ENCODE results near the gene FSHR.

Gene FSHR

DNA sequence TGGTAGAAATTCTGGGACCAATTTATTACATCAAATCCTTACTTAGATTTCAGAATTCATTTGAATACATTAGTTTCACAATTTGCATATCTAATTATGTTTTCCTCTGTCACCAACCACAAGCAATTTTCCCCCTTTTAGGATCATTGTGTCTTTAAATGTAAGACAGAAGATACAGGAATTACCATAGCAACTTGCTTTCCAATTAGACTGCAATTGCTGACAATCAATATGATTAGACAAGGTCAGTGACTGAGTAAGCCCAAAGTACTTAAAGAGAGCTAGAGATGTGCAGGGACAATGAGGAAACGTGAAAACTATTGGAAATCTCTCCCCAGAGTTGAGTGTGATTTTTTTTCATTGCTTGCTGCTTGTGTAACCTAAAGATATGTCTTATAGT is 121.4 kb downstream of the FSHR start:
- no peak for DNase-seq (ENCODE audit: low read depth)

GRCh38 chr2:49032126-49032525 is 122.2 kb downstream of the FSHR start:
- DNase-seq (ENCODE audit: low read depth) = no peak

- DNase-seq (ENCODE audit: low read depth) = no peak
These were observed 124.9 kb downstream of the FSHR start for GRCh38 chr2:49029406-49029805.

- DNase-seq (ENCODE audit: low read depth) = no peak
These were observed 126.2 kb downstream of the FSHR start for GRCh38 chr2:49028101-49028500.

DNA sequence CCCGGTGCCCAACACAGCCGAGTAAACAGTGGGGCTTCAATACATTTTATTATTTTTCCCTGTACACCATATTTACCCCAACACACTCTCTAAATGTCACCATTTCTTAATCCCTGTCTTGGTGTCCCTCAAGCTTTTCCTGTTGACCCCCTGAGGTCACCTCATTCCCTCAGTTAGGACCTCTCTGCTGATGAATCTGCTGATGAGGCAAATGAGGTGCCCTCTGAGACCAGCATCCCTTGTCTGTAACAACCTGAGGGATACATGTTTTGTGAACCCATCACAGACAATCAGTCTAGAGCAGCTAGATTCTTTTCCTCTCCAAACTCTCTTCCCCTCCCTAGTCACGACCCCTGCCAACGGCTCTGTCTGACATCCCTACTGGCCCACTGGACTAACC is 127.6 kb downstream of the FSHR start:
- no peak for DNase-seq (ENCODE audit: low read depth)

DNA sequence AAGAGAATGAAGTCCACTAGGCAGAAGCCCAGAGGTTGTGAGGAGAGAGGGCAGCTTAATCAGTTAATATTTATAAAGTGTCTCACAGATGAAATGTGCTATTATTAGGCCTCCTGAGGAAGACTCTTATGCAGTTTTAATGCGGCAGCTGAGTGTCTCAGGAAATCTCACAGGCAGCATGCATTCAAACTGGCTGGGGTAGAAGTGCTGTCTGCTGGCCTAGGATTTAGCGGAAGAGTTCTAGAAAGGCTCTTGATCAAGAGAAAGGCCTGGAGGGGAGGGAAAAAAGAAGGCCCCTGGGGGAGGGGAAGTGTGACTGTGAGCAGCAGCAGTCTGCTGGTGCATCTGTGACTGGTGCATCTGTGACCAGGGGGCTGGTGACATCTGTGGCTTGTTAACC is 133.0 kb downstream of the FSHR start:
- DNase-seq (ENCODE audit: low read depth) = no peak

GRCh38 chr2:49005261-49005660 is 149.1 kb downstream of the FSHR start:
- DNase-seq (ENCODE audit: low read depth) = no peak

DNA sequence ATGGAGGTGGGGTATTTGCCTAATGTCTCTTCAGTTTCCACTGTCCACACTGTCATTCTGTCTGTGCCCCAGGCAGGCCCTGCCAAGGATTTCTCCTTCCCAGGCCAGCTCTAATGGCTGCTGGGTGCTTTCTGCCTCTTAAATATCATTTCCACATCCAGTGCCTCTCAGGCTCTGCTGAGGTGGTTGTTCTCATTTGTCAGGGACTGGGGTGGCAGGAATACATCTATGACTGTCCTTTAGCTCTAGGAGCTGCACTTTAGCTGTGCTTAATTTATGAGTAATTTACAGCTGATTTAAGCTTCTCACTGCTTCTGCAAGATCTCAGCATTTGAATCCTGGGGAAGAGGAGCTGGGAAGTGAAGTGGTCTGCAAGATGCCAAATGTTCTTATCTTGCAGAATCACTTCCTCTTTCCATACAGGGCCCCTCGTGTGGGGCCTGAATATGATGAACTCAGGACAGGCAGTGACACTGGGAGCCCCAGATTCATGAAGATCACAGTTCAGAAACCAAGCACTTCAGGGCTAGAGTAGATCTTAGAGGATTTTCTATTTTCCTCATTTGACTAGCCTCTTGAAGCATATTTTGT is 150.2 kb downstream of the FSHR start:
- DNase-seq (ENCODE audit: low read depth) = no peak

DNA sequence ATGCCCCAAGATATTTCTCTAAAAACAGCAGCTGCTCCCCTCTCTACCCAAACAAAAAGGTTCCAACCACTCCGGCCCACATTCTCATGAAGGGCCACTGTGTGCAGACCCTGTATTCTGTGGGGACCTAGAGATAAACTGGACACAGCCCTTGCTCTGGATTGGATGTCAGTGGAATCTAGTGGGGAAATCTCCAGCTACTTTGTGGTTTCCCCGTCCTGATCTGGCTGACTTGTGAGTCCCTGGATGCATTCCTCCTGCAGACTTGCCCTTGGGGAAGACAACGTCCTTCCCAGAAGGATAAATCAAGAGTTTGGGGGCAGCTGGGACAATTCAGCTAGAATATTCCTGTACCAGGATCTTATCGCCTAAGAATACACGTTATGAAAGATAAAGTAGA is 151.1 kb downstream of the FSHR start:
- no peak for DNase-seq (ENCODE audit: low read depth)

DNA sequence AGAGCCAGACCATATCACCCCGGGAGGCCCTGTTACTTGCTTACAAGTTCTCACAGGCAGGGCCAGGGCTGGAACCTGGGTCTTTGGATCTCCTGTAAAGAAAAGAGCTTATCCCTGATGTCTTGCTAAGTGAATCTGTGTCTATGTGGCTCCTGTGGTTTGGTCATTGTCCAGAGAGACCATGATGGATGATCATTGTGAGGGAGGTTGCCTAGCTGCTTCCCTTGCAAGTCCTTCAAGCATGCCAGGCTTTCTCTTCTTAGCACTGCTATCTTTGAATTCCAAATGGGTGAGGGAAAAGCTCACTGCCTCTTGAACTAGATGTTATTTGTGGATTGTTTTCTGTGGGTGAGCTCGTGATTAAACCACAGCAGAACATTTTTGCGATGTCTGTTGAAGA is 151.6 kb downstream of the FSHR start:
- no peak for DNase-seq (ENCODE audit: low read depth)

DNA sequence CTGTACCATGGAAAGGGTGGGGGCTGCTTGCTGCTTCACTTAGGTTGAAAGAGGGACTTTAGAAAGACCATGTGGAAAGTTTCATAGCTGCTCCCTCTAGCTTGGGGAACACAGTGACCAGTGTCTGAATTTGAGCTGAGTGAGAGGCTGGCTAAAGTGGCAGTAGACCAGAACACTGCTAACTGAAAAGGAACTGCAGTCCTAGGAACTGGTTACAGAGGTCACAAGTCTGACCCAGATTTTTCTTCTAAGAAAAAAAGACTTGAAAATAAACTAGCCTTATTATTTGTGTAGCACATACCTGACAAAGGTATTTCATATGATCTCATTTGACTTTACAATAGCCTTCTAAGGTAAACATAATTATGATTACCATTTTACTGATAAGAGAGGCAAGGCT is 153.6 kb downstream of the FSHR start:
- DNase-seq (ENCODE audit: low read depth) = no peak

- DNase-seq (ENCODE audit: low read depth) = no peak
These were observed 155.9 kb downstream of the FSHR start for GRCh38 chr2:48998449-48998848.

DNA sequence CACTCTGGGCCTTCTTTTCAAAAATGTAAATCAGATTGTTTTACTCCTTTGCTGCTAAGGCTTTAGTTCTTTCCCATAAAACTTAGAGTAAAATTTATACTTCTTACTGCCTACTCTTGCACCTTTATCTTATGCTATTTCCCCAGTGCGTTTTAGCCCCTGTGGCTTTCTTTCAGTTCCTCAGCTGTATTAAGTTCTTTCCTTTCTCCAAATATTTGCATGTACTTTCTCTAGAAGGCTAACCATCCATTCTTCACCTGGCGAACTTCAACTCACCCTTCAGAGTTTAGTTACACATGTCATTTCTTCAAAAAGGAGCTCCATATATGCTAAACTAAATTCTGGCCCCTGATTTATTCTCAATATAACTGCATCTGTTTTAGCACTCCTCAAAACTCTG is 160.7 kb downstream of the FSHR start:
- DNase-seq (ENCODE audit: low read depth) = no peak

DNA sequence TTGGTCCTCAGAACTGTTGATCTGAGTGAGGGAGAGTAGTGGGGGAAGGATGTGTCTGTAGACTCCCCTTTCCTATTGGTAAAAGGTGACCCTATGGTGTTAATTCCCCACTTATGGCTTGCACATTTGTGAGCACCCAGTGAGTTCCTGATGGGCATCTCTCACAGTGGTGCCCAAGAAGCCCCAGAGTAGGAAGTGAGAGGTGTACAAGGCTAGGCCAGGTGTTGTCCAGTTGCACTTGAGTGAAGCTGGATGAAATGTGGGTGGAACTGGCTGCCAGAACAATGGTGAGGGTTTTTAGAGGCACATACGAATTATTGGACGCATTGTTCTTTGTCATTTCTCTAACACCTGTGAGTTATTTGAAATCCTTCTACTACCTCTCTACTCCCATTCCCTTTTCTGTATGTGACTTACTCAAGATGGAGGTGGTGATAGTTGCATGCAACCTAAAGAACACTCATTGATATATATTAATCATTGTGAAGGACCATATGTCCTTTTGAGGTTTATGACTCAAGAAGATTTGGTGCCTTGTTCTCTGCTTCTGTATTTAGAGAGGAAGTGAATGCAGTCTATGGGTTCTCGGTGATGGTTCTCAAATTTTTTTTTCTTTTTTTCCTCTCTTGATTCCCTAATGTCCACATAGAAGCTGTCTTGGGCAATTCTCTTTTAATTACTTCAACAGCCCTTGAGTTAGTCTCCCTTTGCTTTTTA is 162.7 kb downstream of the FSHR start:
- DNase-seq (ENCODE audit: low read depth) = no peak

DNA sequence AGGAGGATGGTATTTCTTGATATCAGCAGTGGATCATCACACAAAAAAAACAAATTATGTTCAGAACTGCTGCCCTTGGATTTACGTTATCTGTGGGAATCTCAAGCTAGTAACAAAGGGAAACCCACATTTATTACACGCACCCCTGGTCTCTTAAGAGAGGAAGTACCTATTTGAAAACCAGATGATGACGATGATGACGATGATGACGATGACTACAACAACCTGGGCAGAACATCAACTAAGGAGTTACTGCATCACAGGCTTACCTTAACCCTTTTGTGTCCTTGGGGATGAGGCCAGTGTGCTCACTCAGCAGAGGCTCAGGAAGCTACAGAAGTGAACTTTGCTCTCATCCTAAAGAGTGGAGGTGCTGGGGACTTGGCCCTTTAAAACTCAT is 169.4 kb downstream of the FSHR start:
- no peak for DNase-seq (ENCODE audit: low read depth)

- no peak for DNase-seq (ENCODE audit: low read depth)
These were observed 170.8 kb downstream of the FSHR start for GRCh38 chr2:48983551-48983950.

GRCh38 chr2:48982887-48983435 is 171.4 kb downstream of the FSHR start:
- DNase-seq (ENCODE audit: low read depth) = no peak

DNA sequence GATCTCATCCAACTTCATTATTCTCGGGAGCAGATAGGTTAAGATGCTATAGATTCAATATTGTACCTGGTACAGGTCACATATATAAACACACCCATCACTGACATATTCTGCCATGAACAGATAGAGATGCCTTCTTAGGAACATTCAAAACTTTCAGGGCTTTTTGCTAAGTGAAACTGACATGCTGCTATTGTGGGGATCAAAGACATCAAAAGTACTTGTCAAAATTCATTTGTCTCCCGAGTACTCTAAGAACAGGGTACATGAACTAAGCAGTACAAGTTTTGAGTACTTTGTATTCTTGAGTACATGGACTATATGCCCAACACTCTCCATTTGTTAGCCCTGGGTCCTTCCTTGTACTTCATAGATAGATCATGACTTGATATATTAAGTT is 173.5 kb downstream of the FSHR start:
- no peak for DNase-seq (ENCODE audit: low read depth)

- no peak for DNase-seq (ENCODE audit: low read depth)
These were observed 174.6 kb downstream of the FSHR start for GRCh38 chr2:48979691-48980090.

GRCh38 chr2:48978131-48978530 is 176.2 kb downstream of the FSHR start:
- no peak for DNase-seq (ENCODE audit: low read depth)

- DNase-seq (ENCODE audit: low read depth) = no peak
These were observed 182.5 kb downstream of the FSHR start for GRCh38 chr2:48971801-48972200.

DNA sequence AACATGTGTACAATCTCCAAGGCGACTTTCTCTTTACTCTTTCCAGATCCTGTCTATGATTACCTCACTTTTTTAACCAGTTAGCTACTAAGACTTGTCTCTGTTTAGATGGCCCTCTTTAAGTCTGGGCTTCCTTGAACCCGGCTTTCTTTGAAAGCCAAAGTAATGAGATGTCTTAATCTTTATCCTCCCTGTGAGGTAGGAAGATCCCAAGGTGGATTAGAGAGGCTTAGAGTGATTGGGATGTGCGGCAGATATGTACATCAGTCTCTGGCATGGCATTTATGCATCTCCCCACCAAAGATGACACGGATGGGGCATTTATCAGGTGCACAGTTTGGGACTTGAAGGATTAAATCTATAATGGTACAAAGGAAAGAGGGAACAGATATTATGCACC is 186.3 kb downstream of the FSHR start:
- no peak for DNase-seq (ENCODE audit: low read depth)

DNA sequence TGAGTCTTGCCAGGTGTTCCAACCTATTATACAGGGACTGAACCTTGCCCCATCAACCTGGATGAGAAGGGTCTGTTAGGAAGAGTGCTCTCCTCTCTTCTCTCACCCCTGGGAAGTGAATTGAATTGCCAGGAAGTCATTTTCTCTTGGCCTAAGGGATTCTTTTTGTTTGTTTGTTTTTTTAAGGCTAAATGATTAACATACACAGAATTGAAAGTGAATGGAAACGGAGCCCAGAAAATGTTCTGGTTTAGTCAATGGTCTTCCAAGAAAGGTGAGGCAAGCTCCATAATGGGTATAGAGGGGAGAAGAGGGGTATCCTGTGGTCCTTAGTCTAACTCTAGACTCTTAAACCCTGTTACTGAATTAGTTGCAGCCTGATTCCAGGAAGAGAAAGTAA is 189.1 kb downstream of the FSHR start:
- no peak for DNase-seq (ENCODE audit: low read depth)

GRCh38 chr2:48961009-48961408 is 193.3 kb downstream of the FSHR start:
- no peak for DNase-seq (ENCODE audit: low read depth)

All from ELR (cell line).